Kidney (tissue), 14 donors: ENCODE data around the gene NSMCE4A. TPM values are rescaled to one million over a fixed set of nuclear protein-coding genes. Genes with fewer than 3 reads are reported as not detected.

Experiments
- DNase-seq, 5 donors: peaks; one replicate each; pipeline ENCODE4 v3.0.0-alpha.2; 2013 to 2020
- FAIRE-seq: peaks from 2 replicates; lab custom pipeline; 2012; peaks lifted over from hg19 to GRCh38; lab: Jason Lieb, UNC
- H3K27ac ChIP-seq, 2 donors: one replicate each; pipeline ENCODE4 v1.7.0; 2013; ENCODE audit warnings: low read depth in 2 of 2, low read length in 2 of 2, inconsistent platforms in 1 of 2
- H3K27me3 ChIP-seq: one replicate; pipeline ENCODE4 v1.7.1; 2013; ENCODE audit warnings: low read length, inconsistent platforms; ENCODE audit not compliant: control insufficient read depth, insufficient read depth
- H3K36me3 ChIP-seq, 3 donors: one replicate each; pipeline versions ENCODE4 v1.7.0 to v1.7.1; 2013; ENCODE audit warnings: low read length in 3 of 3, control low read depth in 1 of 3, inconsistent platforms in 1 of 3; ENCODE audit not compliant: insufficient read depth in 3 of 3, control insufficient read depth in 2 of 3
- H3K4me1 ChIP-seq, 3 donors: one replicate each; pipeline versions ENCODE4 v1.7.0 to v1.7.1; 2013; ENCODE audit warnings: low read length in 3 of 3, inconsistent platforms in 1 of 3, low read depth in 1 of 3; ENCODE audit not compliant: control insufficient read depth in 2 of 3, insufficient read depth in 2 of 3
- H3K4me3 ChIP-seq, 3 donors: one replicate each; pipeline versions ENCODE4 v1.7.0 to v1.8.1; 2013; ENCODE audit warnings: low read length in 3 of 3, control low read depth in 1 of 3, inconsistent platforms in 1 of 3
- H3K9ac ChIP-seq, 3 donors: one replicate each; pipeline versions ENCODE4 v1.7.0 to v1.7.1; 2013; ENCODE audit warnings: low read length in 3 of 3, control low read depth in 1 of 3, inconsistent platforms in 1 of 3
- H3K9me3 ChIP-seq, 3 donors: one replicate each; pipeline versions ENCODE4 v1.7.0 to v1.7.1; 2013; ENCODE audit warnings: low read length in 3 of 3, control low read depth in 1 of 3, inconsistent platforms in 1 of 3; ENCODE audit not compliant: control insufficient read depth in 2 of 3, insufficient read depth in 1 of 3
- CTCF ChIP-seq: IDR thresholded peaks from 3 replicates; pipeline ENCODE4 v1.5.1; 2012; ENCODE audit warnings: mild to moderate bottlenecking, moderate library complexity, borderline replicate concordance; ENCODE audit not compliant: insufficient read depth; ENCODE audit errors: extremely low read depth
- intact Hi-C: fragments of 100-400 bp; cut with DNase I; formaldehyde crosslinking; loops from one replicate; pipeline ENCODE4 v1.11.1; 2022
- polyA plus RNA-seq: library from polyadenylated mRNA; stranded (reverse); fragments of 350-450 nt; fragmentation: Illumina TruSeq; extraction: RNeasy Lipid Tissue Mini Kit (QIAGEN cat#74804); gene quantifications from one replicate; pipeline ENCODE4 v1.2.3, GENCODE V29; 2014; ENCODE audit warnings: low read depth, low replicate concordance; ENCODE audit not compliant: insufficient read depth
- total RNA-seq: library from RNA; stranded (reverse); fragmentation: NEBNext Ultra II Directional; extraction: Animal tissue kit (Norgen Biotek cat#: 25700); gene quantifications from one replicate; pipeline ENCODE4 v1.2.1, GENCODE V29; 2021
- donor health status: control.
- donor health status: control.
- donor health status: control.
- donor health status: control.
- donor health status: control.
- donor health status: DM: yes; HTN: yes; CAD: no.
- donor health status: Normal renal cell carcinoma (clear cell type).

The NSMCE4A gene
- total and polyA plus RNA-seq, 2 donors from 2014 or later, result 36.3 to 36.4 TPM

GRCh38 chr10:121961456-121961855 is 13.6 kb downstream of the NSMCE4A start:
- intact Hi-C loops, result no loop called here
- Histone ChIP-seq H3K27ac (no peak overlapping the region), H3K9me3 (no peaks in the 10 kb centered on the region), H3K4me1 (no peaks in the 10 kb centered on the region), H3K4me3 (no peak overlapping the region), H3K9ac (no peak overlapping the region), H3K36me3 (peaks cover 5 to 10% (median 8%) of the 10 kb centered on the region in 3 donors), H3K27me3 (no peaks in the 10 kb centered on the region)
- FAIRE-seq, result no peak
- no peak for TF ChIP-seq CTCF
- no peak for DNase-seq

- DNase-seq (no peak), FAIRE-seq (no peak)
- H3K4me1 ChIP-seq, result no peaks in the 10 kb centered on the region
- no peak overlapping the region for H3K27ac ChIP-seq
- TF ChIP-seq CTCF, result no peak
- H3K9me3 ChIP-seq, result no peaks in the 10 kb centered on the region
- no peak overlapping the region for H3K4me3 ChIP-seq
- intact Hi-C loops, result no loop called here
- no peak overlapping the region for H3K9ac ChIP-seq
- peaks cover 0 to 4% (median 0%) of the 10 kb centered on the region in 3 donors for H3K36me3 ChIP-seq
- H3K27me3 ChIP-seq, result no peaks in the 10 kb centered on the region
Observed at GRCh38 chr10:121959671-121960070, 15.3 kb downstream of the NSMCE4A start.

- H3K27ac ChIP-seq, result no peak overlapping the region
- no peak overlapping the region for H3K9ac ChIP-seq
- H3K4me1 ChIP-seq, result no peaks in the 10 kb centered on the region
- peaks cover 0 to 4% (median 0%) of the 10 kb centered on the region in 3 donors for H3K36me3 ChIP-seq
- H3K27me3 ChIP-seq, result no peaks in the 10 kb centered on the region
- FAIRE-seq (no peak), DNase-seq (peak in 3 of 5 donors; percentile 66 to 89 (median 85))
- no peak for TF ChIP-seq CTCF
- intact Hi-C loops, result no loop called here
- no peak overlapping the region for H3K4me3 ChIP-seq
- H3K9me3 ChIP-seq, result no peaks in the 10 kb centered on the region
Observed at GRCh38 chr10:121956111-121957061, 18.6 kb downstream of the NSMCE4A start.
